Measurements from ENCODE around the gene TGFBRAP1. TPM values are rescaled to one million over a fixed set of nuclear protein-coding genes. Genes with fewer than 3 reads are reported as not detected.

The TGFBRAP1 gene
- total RNA-seq, 1 experiment from 2014 or later: 19.5 TPM

DNA sequence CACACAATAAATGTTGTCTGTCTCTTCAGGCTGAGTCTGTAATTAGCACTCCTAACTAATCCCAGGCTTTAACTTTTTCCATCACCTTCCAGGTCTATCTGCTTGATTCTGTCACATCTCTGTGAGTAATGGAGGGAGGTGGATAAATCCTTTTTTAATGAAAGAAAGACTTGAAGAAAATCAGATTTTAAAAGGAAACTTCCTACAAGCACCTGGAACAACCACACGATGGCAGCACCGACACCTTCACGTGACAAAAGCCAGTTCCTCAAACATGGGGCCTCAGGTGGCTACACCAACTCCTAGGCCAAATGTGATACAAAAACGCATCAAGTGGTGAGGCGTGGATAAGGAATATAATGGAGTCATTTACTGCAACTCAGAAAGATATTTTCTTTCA, 41.8 kb downstream of the TGFBRAP1 start:
- no peaks in the 10 kb centered on the region for H3K9me3 ChIP-seq (replicated peaks)
- peaks cover 19% of the 10 kb centered on the region for H3K36me3 ChIP-seq
- H3K4me3 ChIP-seq: no peak overlapping the region
- DNase-seq: peak; percentile 43 to 65
- no peaks in the 10 kb centered on the region for H3K4me1 ChIP-seq
- H3K27ac ChIP-seq: no peak overlapping the region; the same call in 1 of the 2 replicates
- H3K27me3 ChIP-seq: no peaks in the 10 kb centered on the region

DNA sequence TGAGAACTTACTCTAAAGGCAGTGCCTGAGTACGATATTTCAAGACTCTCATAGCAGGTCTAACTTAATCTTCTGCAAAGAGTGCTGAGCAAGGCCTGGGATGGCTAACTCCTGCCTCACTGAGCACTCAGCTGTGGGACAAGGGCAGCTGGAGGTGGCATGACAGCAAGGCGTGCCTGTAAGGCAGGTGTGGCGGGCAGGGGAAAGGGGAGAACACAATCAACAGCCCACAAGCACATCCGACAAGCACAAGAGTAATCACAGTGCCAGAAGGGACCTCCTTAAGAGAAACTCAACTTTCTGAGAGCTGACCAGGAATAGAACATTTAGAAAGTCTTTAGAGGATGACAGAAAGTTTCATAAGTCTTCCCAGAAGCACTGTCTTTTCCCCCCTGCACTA, 46.0 kb downstream of the TGFBRAP1 start:
- no peak for DNase-seq
- Histone ChIP-seq H3K36me3 (peaks cover 19% of the 10 kb centered on the region), H3K4me1 (no peaks in the 10 kb centered on the region)

DNA sequence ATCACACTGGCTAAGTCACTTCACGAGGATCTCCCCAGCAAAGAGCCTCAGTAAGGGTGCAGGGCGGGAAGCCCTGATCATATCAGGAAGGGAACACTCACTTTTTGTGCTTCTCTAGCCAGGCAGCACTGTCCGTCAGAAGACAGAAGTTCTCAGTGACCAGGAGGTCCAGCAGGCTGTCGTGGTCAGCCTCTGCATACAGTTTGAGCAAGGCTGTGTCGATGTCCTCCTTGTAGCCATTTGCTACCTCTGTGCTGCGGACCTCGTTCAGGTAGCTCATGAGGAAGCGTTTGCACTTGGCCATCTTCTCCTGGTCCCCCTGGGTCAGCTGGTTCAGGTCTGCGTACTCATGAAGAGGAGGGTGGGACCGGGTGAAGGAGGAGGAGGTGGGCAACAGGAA, 49.3 kb downstream of the TGFBRAP1 start:
- Histone ChIP-seq H3K27me3 (no peaks in the 10 kb centered on the region), H3K27ac (no peak overlapping the region), H3K36me3 (peaks cover 28% of the 10 kb centered on the region), H3K4me3 (no peak overlapping the region), H3K4me1 (no peaks in the 10 kb centered on the region), H3K9me3 (replicated peaks) (no peaks in the 10 kb centered on the region)
- no peak for DNase-seq

More for the DNA sequence above, 46.0 kb downstream of the TGFBRAP1 start:
- Histone ChIP-seq H3K9me3 (replicated peaks) (no peaks in the 10 kb centered on the region), H3K4me3 (no peak overlapping the region), H3K27ac (no peak overlapping the region), H3K27me3 (no peaks in the 10 kb centered on the region)

DNA sequence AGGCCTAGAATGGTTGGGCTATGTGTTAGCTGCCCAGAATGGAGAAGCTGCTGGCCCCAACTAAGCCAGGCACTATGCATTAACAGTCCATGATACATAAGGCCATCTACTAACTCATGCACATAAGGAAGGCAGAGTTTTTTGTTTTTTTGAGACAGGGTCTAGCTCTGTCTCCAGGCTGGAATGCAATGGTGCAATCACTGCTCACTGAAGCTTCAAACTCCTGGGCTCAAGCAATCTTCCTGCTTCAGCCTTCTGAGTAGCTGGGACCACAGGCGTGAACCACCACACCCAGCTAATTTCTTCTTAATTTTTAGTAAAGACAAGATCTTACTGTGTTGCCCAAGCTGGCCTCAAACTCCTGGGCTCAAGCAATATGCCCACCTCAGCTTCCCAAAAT, 50.4 kb downstream of the TGFBRAP1 start:
- no peaks in the 10 kb centered on the region for H3K4me1 ChIP-seq
- no peaks in the 10 kb centered on the region for H3K27me3 ChIP-seq
- H3K36me3 ChIP-seq: peaks cover 30% of the 10 kb centered on the region

DNA sequence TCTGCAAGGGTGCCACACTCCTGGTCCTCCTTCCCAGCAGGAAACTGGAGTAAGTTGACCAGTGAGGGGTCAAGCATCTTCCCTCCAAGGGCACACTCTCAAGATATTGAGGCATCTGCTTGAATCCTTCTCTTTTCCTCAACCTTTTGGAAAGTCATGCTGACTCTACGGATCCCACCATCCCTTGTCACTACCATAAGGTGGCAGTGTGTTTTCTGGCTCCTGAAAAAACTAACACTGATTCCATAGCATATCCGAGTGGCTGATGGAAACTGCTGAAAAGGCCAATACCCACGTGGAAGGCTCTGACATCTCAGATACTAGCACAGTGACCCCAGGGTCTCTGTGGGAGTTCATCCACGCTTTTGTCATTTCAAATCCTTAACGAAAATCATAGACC, 50.9 kb downstream of the TGFBRAP1 start:
- Histone ChIP-seq H3K4me1 (no peaks in the 10 kb centered on the region), H3K9me3 (replicated peaks) (no peaks in the 10 kb centered on the region), H3K27ac (no peak overlapping the region), H3K36me3 (peaks cover 34% of the 10 kb centered on the region), H3K4me3 (no peak overlapping the region), H3K27me3 (no peaks in the 10 kb centered on the region)
- no peak for DNase-seq

More for the DNA sequence above, 50.4 kb downstream of the TGFBRAP1 start:
- Histone ChIP-seq H3K9me3 (replicated peaks) (no peaks in the 10 kb centered on the region), H3K4me3 (no peak overlapping the region), H3K27ac (no peak overlapping the region)
- no peak for DNase-seq

DNA sequence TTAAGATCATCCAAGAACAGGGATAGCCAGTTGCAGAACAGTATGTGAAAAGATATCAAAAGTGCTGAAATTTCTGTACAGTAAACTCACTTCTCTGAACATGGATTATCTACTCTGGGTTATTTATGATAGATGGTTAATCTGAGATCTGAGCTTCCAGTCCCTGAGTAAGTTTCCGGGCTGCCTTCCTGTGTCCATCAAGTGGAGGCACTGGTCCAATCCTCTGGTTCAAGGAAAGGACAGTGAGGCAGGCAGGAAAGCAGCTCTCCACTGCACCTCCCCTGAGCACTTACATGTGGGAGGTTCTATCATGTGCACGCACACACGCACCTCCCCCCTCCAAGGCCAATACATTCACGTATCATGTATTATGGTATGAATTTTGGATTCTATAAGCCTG, 55.5 kb downstream of the TGFBRAP1 start:
- no peak overlapping the region for H3K4me3 ChIP-seq
- peaks cover 35% of the 10 kb centered on the region for H3K36me3 ChIP-seq
- no peak for DNase-seq

DNA sequence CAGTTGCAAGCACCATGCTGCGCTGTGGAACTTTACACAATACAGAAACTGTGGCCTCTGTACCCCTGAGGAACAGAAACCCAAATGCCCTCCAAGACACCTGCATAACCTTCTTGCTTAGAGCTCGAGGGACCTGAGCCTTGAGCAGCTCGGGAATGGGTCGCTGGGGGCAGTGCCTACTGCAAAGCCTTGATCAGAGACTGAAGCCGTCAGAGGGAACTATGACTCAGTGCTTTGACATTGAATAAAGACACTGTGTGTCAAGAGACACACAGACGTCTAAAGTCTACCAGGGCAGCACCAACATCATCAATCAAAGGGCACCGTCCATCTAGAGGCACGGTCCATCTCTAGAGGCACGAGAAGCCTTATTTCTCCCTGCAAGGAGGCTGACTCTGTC, 57.4 kb downstream of the TGFBRAP1 start:
- Histone ChIP-seq H3K4me1 (no peaks in the 10 kb centered on the region), H3K9me3 (replicated peaks) (no peaks in the 10 kb centered on the region), H3K27me3 (no peaks in the 10 kb centered on the region), H3K36me3 (peaks cover 41% of the 10 kb centered on the region), H3K4me3 (no peak overlapping the region), H3K27ac (no peak overlapping the region)
- no peak for DNase-seq

More for the DNA sequence above, 55.5 kb downstream of the TGFBRAP1 start:
- Histone ChIP-seq H3K9me3 (replicated peaks) (no peaks in the 10 kb centered on the region), H3K27ac (no peak overlapping the region), H3K27me3 (no peaks in the 10 kb centered on the region), H3K4me1 (no peaks in the 10 kb centered on the region)

DNA sequence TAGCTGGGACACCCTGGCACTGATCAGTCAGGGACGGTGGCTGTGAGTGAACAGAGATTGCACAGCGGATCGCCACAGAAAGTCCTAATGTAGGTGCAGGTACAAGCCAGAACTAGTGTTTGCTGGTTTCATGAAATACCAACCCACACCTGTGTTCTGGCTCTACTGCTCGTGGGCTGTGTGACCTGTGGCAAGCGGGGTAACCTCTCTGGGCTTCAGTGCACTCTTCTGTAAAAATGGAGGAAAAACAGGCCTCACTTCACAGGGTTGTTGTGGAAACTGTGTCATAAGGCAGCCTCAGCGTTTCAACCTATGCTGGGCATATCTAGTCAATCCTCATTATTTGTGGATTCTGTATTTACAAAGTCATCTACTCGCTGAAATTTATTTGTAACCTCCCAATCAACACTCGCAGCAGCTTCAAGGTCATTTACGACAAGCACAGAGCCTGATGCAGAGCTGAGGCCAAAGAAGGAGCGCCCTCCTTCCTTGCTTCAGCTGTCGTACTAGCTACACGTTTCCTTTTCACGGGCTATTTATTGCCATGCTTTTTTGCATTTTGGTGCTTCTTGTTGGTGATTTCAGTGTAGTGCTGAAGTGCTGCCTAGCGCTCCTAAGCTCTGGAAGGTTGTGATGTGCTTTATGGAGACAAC, 58.0 kb downstream of the TGFBRAP1 start:
- Histone ChIP-seq H3K4me1 (no peaks in the 10 kb centered on the region), H3K27ac (no peak overlapping the region), H3K4me3 (no peak overlapping the region), H3K36me3 (peaks cover 37% of the 10 kb centered on the region), H3K27me3 (no peaks in the 10 kb centered on the region), H3K9me3 (replicated peaks) (no peaks in the 10 kb centered on the region)
- DNase-seq: no peak

DNA sequence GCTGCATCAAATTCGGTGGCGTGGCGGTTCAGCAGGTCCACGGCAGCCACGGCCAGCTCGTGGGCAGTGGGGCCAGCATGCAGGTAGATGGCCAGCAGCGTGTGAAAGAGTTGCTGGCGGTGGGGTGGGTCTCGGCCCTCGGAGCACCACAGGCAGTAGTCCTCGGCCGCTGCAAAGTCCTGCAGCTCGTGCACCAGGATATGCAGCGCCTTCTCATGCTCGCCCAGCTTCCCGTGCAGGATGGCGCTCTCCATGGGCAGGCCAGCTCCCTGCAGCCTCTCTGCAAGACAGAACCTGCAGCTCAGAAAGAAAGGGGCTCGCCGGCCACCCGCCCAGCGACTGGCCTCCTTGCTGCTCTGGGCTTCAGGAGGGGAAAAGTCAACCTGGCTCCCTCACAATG, 60.1 kb downstream of the TGFBRAP1 start:
- no peaks in the 10 kb centered on the region for H3K27me3 ChIP-seq
- no peak for DNase-seq
- H3K36me3 ChIP-seq: peaks cover 29% of the 10 kb centered on the region
- H3K4me3 ChIP-seq: no peak overlapping the region
- no peaks in the 10 kb centered on the region for H3K4me1 ChIP-seq
- H3K27ac ChIP-seq: no peak overlapping the region
- no peaks in the 10 kb centered on the region for H3K9me3 ChIP-seq (replicated peaks)

DNA sequence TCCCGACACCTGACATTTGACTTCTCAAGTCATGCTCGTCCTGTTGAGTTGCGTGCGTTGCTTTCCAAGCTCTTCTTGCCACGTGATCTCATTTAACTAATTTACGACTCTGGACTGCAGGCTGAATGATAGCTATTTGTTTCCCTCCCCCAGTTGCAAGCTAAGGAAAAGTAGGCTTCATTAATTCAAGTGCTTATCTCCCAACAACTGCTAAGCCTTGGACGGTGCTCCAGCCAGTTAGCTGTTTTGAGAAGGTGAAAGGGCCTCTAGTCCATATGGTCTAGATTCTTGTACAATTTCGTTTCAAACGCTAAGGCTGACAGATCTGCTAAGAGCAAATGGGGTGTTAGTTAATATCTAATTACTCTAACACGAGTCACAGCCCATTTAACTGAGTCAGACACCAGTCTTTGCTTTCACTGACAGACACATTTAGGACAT, 66.9 kb downstream of the TGFBRAP1 start:
- Histone ChIP-seq H3K9me3 (replicated peaks) (no peaks in the 10 kb centered on the region), H3K4me1 (no peaks in the 10 kb centered on the region), H3K4me3 (no peak overlapping the region), H3K27ac (no peak overlapping the region), H3K27me3 (no peaks in the 10 kb centered on the region), H3K36me3 (peaks cover 5% of the 10 kb centered on the region)
- DNase-seq: no peak

DNA sequence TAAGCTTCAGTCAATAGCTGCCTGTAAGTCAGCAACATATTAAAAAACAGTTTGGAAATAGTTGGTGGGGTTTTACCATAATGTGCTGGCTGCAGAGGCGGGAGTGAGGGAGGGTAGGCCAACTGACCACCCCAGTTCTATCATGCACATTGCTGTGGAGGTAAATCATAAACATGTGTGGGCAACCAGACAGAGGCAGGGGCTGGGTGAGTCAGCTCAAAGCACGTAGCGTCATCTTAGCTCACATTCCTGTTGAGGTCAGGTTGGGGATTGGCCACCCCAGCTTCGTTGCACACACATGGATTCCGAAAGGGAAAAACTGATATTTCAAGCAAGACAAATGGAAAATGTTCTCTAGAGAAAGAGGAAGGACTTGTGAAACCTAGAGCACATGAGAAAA, 68.5 kb downstream of the TGFBRAP1 start:
- peak; percentile 21 to 28 for DNase-seq
- H3K4me3 ChIP-seq: no peak overlapping the region
- H3K4me1 ChIP-seq: peaks cover 2% of the 10 kb centered on the region; the same call in 1 of the 2 replicates
- H3K27me3 ChIP-seq: no peaks in the 10 kb centered on the region
- H3K27ac ChIP-seq: no peak overlapping the region
- 0 out of 2 replicates have a peak, but pooled peaks cover 3% of the 10 kb centered on the region for H3K9me3 ChIP-seq (replicated peaks)
- no peaks in the 10 kb centered on the region for H3K36me3 ChIP-seq

DNA sequence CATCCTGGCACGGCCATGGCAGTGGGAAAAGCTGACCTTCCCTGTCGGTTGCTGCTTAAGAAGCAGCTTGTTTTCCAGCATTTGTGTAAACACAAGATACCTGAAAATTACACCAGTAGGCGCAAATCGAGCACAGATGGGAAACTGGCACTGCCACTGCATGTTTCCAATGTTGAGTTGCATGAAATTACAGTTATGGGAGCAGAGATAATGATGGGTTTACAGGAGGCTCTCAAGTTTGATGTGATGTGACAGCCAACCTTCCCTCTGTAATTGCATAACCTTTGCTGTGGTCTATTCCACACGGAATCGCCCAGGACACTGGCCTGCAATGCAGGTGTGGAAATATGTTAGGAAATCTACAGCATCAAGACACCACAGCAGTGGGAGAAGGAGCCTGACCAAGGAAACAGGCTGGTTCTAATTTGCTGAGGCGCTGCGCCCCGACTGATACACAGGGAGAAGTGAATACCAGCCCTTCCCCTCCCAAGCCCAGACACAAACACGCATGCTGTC, 70.6 kb downstream of the TGFBRAP1 start:
- Histone ChIP-seq H3K27ac (no peak overlapping the region), H3K4me1 (peaks cover 2% of the 10 kb centered on the region; the same call in 1 of the 2 replicates), H3K4me3 (no peak overlapping the region), H3K27me3 (no peaks in the 10 kb centered on the region), H3K9me3 (replicated peaks) (0 out of 2 replicates have a peak, but pooled peaks cover 3% of the 10 kb centered on the region), H3K36me3 (no peaks in the 10 kb centered on the region)
- no peak for DNase-seq

DNA sequence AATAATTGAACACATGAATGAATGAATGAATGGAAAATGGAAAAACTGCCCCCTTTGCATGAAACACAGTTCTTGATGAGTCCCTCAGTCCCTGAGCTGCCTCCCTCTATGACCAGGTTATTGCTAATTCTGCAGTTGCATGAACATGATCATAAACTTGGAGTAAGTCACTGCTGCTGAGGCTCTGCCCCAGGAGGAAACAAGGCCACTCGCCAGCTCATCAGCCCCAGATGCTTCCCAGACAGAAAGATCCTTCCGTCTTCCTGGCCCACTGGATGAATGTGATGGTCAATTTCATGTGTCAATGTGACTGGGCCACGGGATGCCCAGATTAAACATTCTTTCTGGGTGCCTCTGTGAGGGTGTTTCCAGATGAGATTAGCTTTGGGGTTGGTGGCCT, 71.6 kb downstream of the TGFBRAP1 start:
- Histone ChIP-seq H3K4me1 (peaks cover 2% of the 10 kb centered on the region; the same call in 1 of the 2 replicates), H3K4me3 (no peak overlapping the region), H3K27me3 (no peaks in the 10 kb centered on the region), H3K36me3 (no peaks in the 10 kb centered on the region), H3K27ac (no peak overlapping the region), H3K9me3 (replicated peaks) (0 out of 2 replicates have a peak, but pooled peaks cover 3% of the 10 kb centered on the region)
- DNase-seq: no peak

DNA sequence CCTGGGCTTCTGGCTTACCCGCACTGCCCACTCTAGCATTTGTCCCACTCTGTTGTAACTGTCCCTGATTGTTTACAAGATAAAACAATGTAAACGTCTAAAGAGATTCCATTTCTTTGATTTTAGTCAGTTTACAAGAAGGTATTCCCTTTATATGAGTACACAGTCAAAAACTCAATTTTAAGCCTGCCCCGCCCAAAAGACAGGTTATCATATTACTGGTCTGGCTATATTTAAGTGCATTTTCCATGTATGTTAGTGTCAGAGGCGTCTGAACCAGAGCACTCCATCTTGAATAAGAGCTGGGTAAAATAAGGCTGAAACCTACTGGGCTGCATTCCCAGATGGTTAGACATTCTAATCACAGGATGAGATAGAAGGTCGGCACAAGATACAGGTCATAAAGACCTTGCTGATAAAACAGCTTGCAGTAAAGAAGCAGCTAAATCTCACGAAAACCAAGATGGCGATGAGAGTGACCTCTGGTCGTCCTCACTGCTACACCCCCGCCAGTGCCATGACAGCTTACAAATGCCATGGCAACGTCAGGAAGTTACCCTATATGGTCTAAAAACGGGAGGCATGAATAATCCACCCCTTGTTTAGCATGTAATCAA, 73.0 kb downstream of the TGFBRAP1 start:
- no peak overlapping the region for H3K4me3 ChIP-seq
- no peaks in the 10 kb centered on the region for H3K27me3 ChIP-seq
- DNase-seq: no peak
- H3K36me3 ChIP-seq: no peaks in the 10 kb centered on the region
- H3K4me1 ChIP-seq: peaks cover 8% of the 10 kb centered on the region
- 0 out of 2 replicates have a peak, but pooled peaks cover 3% of the 10 kb centered on the region for H3K9me3 ChIP-seq (replicated peaks)
- no peak overlapping the region for H3K27ac ChIP-seq

DNA sequence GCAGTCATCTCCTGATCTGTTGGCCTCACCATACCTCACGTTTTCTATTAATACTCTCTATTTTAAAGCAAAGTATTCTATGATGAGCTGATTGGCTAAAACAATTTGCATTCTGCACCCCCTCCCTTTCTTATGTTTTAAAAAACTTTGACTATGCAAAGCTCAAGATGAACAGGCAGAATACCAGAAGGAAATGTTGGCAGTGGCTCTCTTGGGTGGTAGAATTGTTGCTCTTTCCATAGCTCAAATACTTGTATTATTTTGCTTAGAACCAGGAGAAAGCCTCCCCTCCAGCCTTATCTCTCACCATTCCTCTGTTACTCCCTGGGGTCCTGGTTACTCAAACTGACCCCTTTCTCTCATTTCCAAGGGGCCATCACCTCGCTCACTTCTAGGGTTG, 73.6 kb downstream of the TGFBRAP1 start:
- no peaks in the 10 kb centered on the region for H3K27me3 ChIP-seq
- H3K4me3 ChIP-seq: no peak overlapping the region
- no peak overlapping the region for H3K27ac ChIP-seq
- no peaks in the 10 kb centered on the region for H3K36me3 ChIP-seq
- H3K9me3 ChIP-seq (replicated peaks): 0 out of 2 replicates have a peak, but pooled peaks cover 3% of the 10 kb centered on the region
- peaks cover 8% of the 10 kb centered on the region for H3K4me1 ChIP-seq
- DNase-seq: no peak
